Suppressor macrophage treated with lipopolysaccharide for 1 hour (primary cell): ENCODE results near the gene TFDP1.
"Not testable (repeated sequence)": the region's sequence is repeated elsewhere in the genome, so short reads cannot be mapped to it uniquely, and the experiment has no call there.

Experiments
- DNase-seq, 3 donors: peaks; one replicate each; pipeline ENCODE4 v3.0.0-alpha.2; 2020 to 2022

The TFDP1 gene

GRCh38 chr13:113620036-113620796 is 35.7 kb downstream of the TFDP1 start:
- DNase-seq, result no peak

DNA sequence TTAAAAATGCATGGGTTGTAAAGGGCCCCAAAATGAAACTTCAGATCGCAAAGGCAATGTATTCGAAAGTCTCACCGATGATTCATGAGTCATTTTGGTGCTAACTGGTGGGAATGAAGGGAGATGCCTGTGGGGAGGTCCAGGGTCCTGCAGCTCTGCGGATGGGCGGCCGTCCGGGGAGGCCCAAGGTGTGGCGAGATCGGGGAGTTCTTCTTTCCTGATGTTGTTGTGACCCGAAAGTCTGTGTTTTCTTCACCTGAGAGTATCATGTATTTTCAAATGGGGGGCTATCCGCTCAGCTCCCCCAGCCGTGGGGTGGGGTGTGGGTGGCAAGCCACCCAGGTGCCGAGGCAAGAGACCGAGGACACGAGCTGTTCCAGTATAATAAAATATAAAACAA is 36.5 kb downstream of the TFDP1 start:
- DNase-seq, result no peak

GRCh38 chr13:113621498-113621897 is 36.9 kb downstream of the TFDP1 start:
- not testable (repeated sequence) for DNase-seq

DNA sequence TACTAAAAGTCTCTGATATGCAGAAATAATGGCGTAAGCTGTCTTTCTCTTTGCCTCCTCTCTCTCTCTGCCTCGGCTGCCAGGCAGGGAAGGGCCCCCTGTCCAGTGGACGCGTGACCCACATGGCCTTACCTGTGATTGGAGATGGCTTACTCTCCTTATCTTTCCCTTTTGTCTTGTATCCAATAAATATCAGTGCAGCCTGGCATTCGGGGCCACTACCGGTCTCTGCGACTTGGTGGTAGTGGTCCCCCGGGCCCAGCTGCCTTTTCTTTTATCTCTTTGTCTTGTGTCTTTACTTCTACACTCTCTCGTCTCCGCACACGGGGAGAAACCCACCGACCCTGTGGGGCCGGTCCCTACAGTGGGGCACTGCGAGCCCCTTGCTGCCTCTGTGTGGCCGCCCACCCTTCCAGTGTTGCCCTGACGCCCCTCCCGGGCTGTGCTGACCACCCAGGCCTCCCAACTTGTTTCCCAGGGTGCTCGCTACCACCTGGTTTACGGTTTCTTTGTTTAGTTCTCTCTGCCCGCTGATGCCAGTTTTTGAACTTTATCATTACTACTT is 37.5 kb downstream of the TFDP1 start:
- DNase-seq, result not testable (repeated sequence)

GRCh38 chr13:113622791-113623490 is 38.4 kb downstream of the TFDP1 start:
- no peak for DNase-seq

- peak in 2 of 3 donors; percentile 28 to 47 for DNase-seq
These were observed 39.1 kb downstream of the TFDP1 start for GRCh38 chr13:113623491-113624234.

GRCh38 chr13:113624235-113624587 is 39.7 kb downstream of the TFDP1 start:
- DNase-seq, result no peak

- not testable (repeated sequence) for DNase-seq
These were observed 40.2 kb downstream of the TFDP1 start for GRCh38 chr13:113624640-113625304.

- no peak for DNase-seq
These were observed 41.6 kb downstream of the TFDP1 start for GRCh38 chr13:113625965-113626721.

DNA sequence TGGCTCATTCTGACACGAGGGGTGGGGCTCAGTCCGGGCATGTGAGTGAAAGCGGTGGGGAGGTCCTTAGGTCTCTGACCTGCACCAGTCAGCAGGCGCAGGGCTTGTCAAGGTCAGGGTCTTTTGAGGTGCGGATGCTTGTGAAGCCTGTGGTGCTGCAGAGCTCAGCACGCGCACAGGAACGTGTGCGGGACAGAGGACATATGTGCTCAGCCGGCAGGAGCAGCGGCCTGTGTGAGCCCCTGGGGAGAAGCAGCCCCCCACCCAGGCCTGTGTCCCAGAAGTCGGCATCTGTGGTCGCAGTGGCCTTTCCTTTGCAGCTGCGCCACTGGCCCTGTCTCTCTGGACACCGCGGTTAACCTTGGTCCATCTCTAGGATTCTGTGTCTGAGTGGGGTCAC is 42.6 kb downstream of the TFDP1 start:
- DNase-seq, result no peak

- DNase-seq, result no peak
These were observed 44.0 kb downstream of the TFDP1 start for GRCh38 chr13:113628291-113629270.

GRCh38 chr13:113629866-113630265 is 45.3 kb downstream of the TFDP1 start:
- DNase-seq, result no peak

- no peak for DNase-seq
These were observed 45.7 kb downstream of the TFDP1 start for GRCh38 chr13:113630296-113630695.

DNA sequence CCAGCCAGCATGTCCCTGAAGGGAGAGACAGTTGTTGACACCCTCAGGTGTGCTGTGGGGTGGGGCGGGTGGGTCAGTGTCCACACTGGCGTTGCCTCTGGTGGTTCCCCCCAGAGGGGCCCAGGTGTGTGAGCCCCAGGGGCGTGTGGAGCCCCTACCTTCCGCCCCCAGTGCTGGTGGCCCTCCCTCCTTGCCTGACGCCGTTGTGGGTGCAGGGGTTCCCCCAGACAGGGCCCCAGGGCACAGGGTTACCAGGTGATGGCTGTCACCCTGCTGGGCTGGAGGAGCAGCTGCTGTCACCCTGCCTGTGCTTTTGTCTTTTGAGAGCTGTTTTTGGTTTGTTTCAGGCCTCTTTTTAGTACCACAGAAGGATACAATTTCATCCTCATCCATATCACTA is 46.3 kb downstream of the TFDP1 start:
- no peak for DNase-seq

DNA sequence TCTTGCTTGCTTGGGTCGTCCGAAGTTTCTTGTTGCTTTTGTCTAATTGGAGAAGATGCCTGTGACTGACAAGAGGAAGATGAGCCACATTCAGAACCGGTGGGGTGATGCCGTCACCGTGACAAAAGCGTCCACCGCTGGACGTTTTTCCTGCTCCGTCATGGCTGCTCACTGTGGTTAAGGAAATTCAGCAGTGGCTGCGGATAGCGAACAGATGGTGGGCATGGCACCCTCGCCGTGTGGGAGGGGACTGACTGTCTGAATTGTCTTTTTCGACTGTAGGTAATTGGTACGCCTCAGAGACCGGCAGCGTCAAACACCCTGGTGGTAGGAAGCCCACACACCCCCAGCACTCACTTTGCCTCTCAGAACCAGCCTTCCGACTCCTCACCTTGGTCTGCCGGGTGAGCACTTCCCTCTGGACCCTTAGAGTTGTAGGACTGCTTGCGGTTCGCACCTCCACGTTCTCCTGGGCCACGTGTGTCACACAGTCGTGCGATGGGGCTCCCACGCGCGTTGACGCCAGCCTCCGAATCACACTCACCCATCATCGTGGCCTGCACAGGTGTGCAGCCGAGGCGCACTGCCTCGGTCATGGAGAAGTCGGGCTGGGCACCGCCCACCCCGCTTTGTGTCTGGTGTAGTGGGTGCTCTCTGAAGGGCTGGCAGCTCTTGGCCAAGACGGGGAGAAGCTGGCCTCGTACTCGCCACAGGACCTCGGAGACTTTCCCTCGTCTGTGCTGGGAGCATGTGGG is 47.0 kb downstream of the TFDP1 start:
- no peak for DNase-seq

DNA sequence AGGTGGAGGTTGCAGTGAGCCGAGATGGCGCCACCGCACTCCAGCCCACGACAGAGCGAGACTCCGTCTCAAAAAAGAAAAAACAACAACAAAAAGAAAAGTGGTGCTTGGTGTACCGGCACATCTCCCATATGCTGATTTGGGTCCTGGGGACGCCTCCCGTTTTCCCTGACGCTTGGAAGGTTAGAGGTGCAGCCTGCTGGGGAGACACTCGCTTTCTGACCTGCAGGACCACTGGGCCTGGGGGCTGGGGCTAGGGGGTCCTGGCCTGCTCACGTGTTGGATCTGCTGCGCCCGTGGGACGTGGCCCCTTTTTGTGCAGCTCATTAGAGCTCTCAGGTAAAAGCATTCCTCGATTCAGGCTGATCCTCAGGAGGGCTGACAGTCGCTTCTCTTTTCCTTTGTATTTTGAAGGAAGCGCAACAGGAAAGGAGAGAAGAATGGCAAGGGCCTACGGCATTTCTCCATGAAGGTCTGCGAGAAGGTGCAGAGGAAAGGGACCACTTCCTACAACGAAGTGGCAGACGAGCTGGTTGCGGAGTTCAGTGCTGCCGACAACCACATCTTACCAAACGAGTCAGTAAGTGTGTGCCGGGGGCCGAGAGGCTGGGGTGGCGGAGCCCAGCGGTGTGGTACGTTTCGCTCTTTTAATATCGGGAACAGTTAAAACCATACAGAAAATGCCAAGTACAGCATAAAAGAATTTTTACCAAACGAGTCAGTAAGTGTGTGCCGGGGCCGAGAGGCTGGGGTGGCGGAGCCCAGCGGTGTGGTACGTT is 48.3 kb downstream of the TFDP1 start:
- DNase-seq, result no peak

DNA sequence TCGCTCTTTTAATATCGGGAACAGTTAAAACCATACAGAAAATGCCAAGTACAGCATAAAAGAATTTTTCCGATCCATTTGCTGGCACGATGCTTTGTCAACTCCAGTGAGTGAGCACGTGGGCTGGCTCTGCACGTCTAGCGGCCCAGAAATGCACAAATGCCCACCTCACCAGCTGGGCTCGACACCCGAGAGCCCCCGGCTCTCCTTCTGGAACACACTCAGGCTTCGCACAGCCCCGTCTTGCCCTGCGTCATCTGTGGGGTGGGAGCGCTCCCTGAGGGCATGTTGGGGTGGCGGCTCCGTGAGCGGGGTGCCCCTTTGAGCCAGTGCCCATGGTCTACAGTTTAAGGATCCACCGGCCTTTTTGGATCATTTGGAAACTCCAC is 48.9 kb downstream of the TFDP1 start:
- DNase-seq, result no peak

DNA sequence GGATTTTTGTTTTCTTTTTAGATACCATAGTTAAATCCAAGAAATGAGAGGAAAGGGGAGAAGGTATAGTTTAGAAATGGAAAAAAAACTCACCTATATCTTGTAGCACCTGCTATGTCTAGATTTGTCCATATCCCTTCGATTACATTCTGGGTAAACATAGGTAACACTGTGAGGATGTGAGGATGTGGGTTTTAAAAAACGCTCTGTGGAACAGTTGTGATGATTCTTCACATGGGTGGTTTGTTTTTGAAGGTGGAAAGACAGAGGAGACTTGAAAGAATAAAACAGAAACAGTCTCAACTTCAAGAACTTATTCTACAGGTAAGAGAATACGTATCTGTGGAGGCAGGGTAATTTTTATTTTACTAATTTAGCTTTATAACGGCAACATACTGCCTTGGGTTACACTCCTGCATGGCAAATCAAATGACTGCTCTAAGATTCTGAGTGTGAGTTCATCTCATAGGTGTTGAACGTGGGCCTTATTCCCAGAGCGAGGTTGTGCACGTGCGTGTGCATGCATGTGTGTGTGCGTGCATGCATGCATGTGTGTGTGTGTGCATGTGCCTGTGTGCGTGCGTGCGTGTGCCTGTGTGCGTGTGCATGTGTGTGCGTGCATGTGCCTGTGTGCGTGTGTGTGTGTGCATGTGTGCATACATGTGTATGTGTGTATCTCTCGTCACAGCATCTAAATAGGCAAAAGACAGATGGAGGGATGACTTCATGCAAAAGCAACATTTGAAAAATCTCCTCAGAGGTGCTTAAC is 49.9 kb downstream of the TFDP1 start:
- no peak for DNase-seq

- DNase-seq, result no peak
These were observed 50.5 kb downstream of the TFDP1 start for GRCh38 chr13:113635048-113635420.
